ENCODE data around the gene RELL1.
"Not testable (repeated sequence)": the region's sequence is repeated elsewhere in the genome, so short reads cannot be mapped to it uniquely, and the experiment has no call there.

The RELL1 gene

DNA sequence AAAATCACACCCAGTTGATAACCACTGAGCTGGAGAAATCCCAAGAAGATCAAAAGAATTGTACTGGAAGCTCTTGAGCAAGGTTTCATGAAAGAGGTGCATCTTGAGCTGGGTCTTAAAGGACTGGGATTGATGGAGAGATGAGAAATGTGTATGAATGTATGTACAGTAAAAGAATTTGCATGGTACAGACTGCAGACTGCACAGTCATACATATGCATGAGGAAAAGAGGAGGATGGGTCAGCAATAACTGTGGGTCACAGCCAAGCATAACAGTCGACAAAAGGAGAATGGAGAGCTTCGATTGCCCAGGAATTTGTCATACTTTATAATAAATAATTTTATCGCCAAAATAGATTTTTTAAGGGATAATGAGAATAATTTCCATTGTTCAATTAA lies 4.8 kb upstream of the RELL1 start:
- peak; percentile 73 to 87 for DNase-seq

DNA sequence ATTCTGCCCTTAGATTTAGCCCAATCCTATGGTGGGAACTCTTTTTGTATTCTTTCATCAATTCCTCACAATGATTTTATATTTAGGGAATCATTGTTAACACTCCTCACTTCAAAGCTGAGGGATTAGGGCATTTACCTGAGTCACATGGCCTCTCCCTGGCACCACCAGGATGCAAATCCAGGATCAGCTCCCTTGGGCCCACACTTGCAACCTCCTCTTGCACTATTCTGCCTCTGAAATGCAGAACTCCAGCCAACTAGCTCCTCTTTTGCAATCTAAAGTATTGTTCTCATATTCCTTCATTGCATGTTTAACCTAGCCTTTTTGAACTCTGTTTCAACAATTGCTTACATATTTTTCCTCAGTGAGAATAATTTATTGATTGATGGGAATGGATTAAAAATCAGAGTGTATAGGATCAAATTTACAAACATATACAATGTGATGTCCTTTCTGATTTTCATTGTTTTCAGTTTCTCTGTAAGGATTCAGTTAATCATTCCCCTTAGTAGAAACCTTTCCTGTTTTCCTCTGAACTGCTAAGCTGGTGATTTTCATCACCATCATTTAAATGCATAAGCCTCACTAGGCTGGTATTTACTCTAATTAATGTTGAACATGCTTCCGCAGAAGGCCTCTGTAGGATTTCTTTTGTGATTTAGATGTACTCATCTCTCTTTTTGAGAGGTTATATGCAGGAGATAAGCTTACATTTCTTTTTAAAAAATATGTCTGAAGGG lies 3.3 kb upstream of the RELL1 start:
- peak; percentile 62 to 89 for DNase-seq

DNA sequence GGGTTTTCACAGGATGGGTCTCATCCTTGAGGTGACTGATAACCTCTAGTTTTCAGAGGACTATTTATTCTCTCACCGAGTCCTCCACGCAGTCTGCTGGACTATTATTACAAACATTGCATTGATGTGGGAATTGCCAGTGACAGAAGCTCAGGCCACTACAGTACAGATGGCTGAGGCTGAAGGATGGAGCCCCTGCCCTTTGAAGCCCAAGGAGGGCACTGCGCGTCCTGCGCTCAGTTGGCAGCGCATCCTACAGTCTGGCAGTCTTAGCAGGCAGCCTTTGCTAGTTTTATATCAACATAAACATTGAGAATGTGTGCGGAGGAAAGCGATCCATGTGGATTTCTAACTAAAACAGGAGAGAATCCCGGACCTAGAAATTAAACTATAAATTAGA lies 1.5 kb upstream of the RELL1 start:
- DNase-seq = no peak

DNA sequence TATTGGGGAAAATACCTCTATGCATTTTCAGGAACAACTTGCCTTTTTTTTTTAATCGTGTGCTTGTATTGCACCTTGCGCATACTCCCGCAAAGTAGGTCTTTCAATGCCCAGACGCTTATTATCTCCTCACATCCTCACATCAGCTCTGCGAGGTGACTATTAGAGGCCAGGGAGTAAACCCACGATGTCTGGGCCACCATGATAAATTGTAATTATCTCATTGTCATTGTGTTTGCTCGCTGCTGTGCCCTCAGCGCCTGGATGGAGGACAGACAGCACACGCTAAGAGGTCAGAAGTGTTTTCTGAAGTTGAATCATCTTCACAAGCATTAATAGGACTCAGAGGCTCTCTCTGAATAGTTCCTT lies 1.0 kb upstream of the RELL1 start:
- DNase-seq = peak in 1 of 2 experiments; percentile 44

DNA sequence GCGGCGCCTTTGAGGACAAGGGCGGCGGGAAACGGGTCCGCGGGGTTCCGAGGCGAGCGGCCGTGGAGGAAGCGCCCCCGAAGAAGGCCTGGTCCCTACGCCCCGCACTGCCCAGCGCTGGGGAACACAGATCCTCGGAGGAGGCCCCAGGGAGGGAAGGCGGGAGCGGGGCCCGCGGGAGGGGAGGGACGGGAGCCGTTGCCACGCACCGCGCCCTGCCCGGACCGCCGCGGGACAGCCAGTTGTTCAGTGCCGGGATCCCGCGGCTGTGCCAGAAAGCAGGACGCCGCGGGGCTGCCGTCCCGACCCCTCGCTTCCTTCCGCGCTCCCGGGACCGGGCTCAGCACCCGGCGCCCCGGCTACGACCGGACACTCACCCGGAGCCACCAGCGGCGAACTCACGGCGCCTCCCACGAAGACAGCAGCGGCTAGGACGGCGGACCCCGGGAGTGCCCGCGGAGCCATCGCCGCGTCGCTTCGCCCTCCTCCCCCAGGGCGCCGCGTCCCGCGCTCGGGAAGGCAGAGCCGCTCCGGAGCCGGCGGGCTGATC lies 278 bp downstream of the RELL1 start:
- DNase-seq = peak; percentile 26 to 85

DNA sequence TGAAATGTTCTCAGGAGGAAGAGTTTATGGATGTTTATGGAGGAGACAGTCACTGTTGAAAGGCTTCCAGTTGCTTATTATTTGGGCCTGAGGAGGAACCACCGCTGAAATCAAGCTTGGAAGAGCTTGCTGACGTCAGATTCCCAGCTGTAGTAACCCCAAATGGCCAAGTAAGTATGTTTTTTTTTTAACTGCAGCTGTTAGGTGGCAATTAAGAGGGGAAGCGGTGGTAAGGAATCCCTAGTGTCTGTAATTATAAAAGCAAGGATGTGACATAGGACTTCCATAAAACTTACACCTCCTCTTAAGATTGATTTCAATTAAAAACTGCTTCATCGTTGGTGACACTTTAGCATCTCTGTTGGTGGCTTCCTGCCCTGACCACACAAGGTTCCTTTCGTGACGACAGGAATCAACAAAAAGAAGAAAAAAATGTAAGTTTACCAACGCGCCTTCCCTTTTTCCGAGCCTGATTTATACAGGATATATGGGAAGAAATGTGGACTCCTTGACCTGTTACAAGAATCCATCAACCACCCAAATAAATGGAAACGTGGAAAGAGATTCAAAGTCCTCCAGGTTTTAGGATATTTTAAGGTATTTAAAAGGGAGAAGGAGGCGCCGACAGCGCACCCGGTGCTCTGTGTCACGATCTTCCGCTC lies 884 bp downstream of the RELL1 start:
- DNase-seq = no peak

DNA sequence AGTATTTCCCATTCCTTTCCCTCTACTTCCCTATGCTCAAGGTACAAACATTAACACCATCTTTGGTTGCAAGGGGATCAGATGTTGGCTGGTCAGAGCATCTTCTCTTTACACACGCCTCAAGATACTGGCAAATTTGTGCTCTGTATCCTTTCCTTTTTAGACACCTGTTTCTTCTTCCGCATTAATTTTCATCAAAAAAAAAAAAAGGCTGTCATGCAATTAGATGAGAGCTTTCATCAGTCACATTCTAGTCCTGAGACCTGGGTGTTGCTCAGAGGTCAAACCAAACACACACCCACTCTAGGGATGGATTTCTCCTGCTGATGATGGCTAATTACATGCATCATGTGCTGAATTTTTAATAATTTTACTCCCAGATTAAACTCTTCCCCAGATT lies 2.0 kb downstream of the RELL1 start:
- DNase-seq = no peak

DNA sequence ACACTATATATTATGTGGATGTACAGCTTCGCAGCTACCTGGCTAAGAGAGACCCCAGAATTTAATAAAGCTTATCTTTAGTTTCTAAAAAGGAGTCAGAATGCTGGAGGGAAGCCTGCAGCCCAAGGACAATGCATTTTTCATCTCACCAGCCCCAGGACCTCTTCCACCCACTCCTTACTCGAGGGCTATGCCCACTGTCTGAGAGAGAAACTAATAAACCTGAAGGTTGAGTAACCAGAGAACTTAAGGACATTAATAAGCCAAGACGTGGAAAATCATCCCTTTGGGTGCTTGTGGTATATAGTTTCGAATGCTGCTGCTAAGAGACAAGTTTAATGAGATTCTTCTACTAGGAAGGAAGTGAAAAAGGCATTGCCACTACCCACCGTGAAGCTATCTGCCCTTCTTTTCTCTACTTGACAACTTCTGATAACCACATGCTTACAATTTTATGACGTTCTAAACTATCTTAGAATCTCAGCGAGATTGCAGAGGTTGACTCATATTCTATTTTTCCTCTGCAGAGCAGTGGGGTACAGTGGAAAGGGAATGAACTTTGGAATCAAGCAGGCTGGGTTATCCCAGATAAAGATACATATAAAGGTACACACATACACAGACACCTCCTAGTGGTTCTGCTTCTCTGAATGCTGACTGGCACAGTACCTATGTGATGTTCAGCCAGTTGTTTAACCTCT lies 3.3 kb downstream of the RELL1 start:
- DNase-seq = no peak

DNA sequence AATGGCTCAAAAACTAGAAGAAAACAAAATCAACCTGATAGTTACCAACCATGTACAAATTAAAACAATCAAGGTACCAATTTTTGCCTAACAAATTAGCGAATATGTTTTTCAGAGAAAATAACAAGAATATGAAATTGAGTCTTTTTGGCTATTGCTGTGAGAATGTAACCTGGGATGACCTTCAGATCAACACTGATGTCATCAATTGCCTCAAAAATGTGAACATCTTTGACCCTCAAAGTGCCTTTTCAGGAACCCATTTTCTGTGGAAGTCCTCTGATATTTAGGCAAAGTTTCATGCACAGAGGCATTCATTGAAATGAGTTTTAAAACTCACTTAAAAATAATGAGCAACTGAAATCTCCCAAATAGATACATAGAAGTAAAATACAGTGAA lies 6.1 kb downstream of the RELL1 start:
- DNase-seq = no peak

DNA sequence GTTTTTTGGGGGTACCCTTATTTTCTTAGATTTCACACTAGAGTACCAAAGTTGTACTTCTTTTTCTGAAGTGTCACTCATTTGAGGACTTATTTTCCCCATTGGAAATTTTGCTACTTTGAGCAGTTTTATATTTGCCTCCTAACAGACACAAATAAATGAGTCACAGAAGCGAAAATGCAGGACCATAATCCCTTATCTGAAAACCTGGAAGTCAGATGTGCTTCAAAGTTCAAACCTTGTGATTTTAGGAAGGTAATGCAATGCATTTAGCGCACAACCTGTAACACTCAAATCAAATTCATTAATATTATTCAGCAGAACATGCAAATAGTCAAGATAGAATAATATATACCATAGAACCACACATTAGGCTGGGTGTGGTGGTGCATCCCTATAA lies 6.9 kb downstream of the RELL1 start:
- no peak for DNase-seq

DNA sequence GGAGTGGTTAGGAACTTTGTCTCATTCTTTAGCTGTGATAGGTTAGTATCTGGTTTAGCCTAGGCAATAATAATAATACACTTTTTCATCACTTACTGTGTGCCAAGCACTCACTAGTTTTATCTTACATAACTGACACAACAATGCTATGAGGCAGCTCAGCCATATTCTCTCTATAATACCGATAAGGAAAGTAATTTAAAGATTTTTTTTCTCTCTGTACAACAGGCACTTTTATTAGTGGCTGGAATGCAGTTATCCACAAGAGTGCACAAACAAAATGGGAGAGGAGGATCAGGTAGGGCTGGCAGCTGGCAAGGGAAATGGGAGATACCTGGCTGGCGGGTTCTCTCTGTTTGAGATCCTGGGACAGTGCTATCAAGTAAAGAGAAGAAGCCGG lies 7.6 kb downstream of the RELL1 start:
- DNase-seq = no peak

DNA sequence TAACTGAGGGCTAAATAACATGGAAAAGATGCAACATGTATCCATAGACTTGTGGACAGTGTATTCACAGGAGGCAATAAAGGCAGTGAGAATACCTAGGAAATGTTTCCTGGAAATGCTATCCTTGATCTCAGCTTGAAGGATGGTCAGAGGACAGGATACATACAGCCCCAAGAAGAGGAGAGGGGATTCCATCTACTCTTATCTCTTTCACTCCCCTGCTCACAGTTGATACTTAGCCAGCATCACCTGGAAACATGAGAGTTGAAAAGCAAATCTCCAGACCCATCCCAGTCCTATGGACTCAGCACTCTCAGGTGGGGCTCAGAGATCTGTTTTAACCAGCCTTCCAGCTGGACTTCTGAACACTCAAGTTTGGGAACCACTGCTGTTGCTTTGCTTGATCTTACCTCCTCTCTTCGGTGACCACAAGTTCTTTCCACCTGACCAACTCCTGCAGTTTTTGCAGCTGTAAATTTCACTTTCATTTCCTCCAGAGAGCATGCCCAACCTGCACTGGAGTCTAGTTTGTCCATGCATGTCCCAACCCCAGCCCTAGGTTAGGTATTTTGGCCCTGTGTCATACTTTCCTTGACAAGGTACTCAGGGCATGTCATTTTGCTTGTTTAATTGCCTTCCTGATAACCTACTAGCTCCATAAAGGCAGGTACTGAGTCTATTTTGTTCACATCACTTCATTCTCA lies 10.4 kb downstream of the RELL1 start:
- DNase-seq = no peak

DNA sequence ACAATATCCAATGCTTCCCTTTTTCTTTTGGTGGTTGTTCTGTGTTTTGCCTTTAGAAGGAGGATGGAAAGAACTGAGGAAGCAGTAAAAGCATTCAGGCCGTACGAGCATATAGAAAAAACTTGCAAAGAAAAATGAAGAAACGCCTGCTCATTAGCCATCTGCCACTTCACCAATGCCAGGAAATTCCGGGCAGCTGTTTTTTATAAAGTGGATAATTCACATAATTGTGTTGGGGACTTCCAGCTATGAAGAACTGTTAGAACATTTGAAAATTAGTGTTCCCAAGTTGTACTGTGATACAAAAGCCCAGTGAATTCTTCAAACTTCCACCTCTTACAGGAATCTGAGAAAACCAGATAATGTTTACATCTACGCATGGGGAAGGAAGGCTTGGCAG lies 11.7 kb downstream of the RELL1 start:
- DNase-seq = no peak

DNA sequence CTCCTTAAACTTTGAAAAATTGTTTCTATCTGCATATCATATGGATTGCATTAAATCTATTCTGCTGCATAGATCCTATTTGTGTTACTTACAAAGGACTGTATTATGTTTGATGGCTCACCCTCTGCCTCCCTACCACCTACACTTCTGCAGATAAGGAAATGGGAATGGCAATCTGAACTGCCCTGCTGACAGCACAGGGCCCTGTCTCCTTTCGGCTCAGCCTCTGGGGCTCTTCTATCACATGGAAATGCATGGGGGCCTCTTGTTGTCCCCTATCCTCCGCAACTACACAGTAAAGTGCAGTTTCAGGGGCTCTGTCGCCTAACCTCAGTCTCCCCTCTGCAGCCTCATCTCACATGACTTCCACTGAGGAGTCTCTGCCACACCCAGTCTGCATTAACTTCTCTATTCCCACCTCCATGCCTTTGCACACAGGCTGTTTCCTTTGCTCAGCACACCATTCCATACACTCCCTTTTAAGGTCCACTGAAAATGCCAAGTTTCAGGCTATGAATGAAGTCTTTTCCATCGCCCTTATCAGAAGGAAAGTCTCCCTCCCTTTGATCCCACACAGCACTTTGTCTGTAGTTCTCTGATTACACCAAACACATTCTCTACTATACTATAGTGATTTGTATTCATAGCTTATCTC lies 12.5 kb downstream of the RELL1 start:
- no peak for DNase-seq

DNA sequence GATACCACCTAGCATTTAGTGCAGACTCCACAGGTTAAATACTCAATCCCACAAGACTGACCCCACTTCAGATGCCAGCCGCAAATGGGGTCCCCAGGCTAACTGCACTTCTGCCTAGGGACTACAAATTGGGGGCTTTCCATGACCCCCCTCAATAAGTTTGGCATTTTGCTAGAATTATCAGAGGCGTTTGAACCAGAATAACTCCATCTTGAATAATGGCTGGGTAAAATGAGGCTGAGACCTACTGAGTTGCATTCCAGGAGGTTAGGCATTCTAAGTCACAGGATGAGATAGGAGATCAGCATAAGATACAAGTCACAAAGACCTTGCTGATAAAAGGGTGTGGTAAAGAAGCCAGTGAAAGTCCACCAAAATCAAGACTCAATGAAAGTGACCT lies 15.1 kb downstream of the RELL1 start:
- no peak for DNase-seq

DNA sequence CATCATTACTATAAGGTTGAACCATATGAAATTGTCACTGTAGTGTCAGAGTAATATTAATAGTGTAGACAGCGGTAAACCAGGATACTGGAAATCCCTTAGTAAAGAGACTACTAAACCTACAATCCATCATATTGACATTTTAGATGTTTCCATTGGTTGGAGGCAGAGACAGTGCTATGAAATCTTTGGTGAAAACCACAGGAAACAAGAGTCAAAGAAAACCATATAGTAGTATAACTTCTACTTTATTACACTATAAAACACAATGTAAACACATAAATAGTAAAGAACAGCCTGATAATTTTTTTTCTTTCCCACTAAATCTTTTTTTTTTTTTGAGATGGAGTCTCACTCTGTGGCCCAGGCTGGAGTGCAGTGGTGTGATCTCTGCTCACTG lies 15.9 kb downstream of the RELL1 start:
- DNase-seq = no peak

DNA sequence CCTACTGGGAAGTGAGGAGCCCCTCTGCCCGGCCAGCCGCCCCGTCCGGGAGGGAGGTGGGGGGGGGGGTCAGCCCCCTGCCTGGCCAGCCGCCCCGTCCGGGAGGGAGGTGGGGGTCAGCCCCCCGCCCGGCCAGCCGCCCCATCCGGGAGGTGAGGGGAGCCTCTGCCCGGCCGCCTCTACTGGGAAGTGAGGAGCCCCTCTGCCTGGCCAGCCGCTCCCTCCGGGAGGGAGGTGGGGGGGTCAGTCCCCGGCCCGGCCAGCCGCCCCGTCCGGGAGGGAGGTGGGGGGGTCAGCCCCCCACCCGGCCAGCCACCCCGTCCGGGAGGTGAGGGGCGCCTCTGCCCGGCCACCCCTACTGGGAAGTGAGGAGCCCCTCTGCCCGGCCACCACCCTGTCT lies 17.1 kb downstream of the RELL1 start:
- not testable (repeated sequence) for DNase-seq

DNA sequence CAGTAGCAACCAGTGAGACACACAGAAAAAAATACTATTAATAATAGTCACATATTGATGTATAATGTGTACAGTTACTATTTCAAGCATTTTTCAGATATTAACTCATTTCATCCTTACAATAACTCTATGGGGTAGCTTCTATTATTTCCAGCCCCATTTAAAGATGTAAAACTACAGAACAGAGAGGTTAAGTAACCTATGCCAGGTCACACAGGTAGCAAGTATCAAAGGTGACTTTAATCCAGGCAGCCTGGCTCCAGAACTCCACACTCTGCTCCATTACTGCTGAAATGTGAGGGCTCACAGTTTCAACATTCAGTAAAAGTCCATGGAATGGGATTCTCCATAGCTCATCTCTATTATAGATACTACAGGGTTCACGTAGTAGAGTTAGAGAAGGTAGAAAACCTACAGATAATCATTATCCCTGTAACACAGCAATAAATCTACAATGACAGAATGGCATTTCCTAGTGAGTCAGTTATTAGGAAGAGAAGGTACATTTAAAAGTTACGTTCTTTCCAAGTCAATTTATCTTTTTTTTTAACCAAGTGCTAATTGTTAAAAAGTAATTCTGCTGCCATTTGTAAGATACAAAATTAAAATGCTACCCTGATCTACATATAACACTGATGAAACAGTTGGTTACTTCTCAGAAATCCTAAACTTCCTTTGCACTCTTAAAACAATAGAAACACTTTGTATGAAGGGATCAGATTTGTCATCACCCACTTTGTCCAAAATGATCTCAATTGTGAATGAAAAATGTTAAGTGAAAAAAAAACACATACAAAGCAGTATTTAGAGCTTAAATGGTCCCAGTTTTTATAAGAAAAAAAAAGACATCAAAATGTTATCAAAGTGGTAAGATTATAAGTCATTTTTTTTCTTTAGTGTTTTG lies 18.7 kb downstream of the RELL1 start:
- no peak for DNase-seq

DNA sequence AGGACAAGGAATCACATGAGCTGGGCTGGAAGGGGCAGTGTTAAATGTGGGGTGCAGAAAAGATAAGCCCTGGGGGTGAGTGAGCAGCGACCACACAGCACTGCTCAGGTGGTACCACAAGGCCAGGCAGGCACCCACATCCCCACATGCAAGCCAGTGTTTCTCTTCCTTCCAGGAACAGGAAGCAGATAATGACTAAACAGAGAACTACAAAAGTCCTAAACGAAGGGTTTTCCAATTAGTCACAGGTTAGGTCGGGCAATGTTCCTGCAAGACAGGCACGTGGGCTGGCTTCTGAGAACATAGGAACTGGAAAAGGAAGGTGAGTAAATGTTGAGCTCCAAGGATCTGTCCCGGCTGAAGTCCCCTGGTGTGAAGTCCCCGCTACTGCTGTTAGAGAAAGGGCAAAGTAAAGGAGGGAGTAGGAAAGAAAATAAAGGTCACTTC lies 19.5 kb downstream of the RELL1 start:
- no peak for DNase-seq

DNA sequence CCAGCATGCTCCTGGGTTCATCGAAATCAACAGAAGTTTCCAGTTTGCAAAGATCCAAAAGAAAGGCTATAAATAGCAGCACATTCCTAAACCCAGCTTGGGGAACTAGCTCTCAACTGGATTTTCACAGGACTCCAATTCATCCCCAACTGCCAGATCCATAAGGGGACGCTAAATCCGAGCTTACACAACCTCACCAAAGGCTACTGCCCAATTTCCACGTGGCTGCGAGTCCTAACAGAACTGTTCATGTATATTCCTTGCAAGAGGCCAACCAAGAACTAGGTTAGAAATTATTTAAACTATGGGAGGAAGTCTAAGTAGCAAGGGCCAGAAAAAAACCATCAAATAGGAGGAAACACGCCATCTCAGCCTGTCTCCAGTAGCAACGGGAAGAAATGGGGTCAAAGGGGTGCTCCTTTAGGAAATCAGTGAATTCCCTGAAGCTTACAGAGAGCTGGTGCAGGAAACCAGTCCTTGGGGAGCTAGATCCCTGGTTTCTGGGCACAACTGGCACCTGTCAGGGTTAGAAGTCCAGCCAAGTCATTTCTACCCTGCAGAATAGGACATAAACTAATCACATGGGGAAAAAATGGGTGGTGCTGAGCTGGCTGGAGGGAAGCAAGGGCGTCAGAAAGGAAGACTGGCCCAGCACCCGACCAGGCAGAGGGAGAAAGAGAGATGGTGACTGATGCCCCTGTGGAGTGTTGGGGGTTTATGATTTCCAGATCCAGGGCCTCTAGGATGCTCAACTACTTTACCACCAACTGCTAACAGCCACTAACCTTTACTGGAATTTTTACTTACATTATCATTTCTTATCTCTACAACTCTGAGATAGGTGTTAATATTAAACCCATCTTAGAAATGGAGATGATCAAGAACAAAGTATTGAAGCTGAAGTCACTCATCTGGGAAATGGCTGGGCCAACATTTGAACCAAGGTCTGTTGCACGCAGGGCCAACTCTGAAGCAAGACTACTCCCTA lies 20.5 kb downstream of the RELL1 start:
- no peak for DNase-seq

Data from NCI-H526 (cell line).